Liver (tissue), 9 donors: ENCODE results near the gene JAK1. TPM values are rescaled to one million over a fixed set of nuclear protein-coding genes. Genes with fewer than 3 reads are reported as not detected.

Source experiments
- DNase-seq: peaks from one replicate; pipeline ENCODE4 v3.0.0-alpha.2; 2017; ENCODE audit warnings: low spot score
- H3K27ac ChIP-seq, 2 donors: one replicate each; pipeline ENCODE4 v1.7.0; 2013; ENCODE audit warnings: inconsistent platforms in 2 of 2, low read length in 2 of 2, control low read depth in 1 of 2, low read depth in 1 of 2, mild to moderate bottlenecking in 1 of 2
- H3K27me3 ChIP-seq, 4 donors: one replicate each; pipeline versions ENCODE4 v1.6.1 to v1.7.0; 2013; ENCODE audit warnings: low read length in 3 of 4, inconsistent platforms in 1 of 4, mild to moderate bottlenecking in 1 of 4, moderate library complexity in 1 of 4; ENCODE audit not compliant: control insufficient read depth in 4 of 4, insufficient read depth in 4 of 4
- H3K36me3 ChIP-seq, 4 donors: one replicate each; pipeline versions ENCODE4 v1.6.1 to v1.7.0; 2013; ENCODE audit warnings: low read length in 3 of 4, mild to moderate bottlenecking in 3 of 4, low read depth in 1 of 4, moderate library complexity in 1 of 4; ENCODE audit not compliant: control insufficient read depth in 4 of 4, insufficient read depth in 3 of 4
- H3K4me1 ChIP-seq, 4 donors: one replicate each; pipeline versions ENCODE4 v1.6.1 to v1.7.0; 2013; ENCODE audit warnings: low read length in 3 of 4, mild to moderate bottlenecking in 3 of 4, moderate library complexity in 1 of 4; ENCODE audit not compliant: control insufficient read depth in 4 of 4, insufficient read depth in 4 of 4
- H3K4me3 ChIP-seq, 3 donors: one replicate each; pipeline versions ENCODE4 v1.6.1 to v1.7.0; 2013; ENCODE audit warnings: low read length in 3 of 3, control low read depth in 1 of 3, low read depth in 1 of 3, mild to moderate bottlenecking in 1 of 3
- H3K9ac ChIP-seq, 2 donors: one replicate each; pipeline ENCODE4 v1.7.0; 2013; ENCODE audit warnings: low read length in 2 of 2, mild to moderate bottlenecking in 2 of 2, moderate library complexity in 2 of 2, control low read depth in 1 of 2, low read depth in 1 of 2
- H3K9me3 ChIP-seq, 4 donors: one replicate each; pipeline versions ENCODE4 v1.6.1 to v1.7.0; 2013; ENCODE audit warnings: low read length in 3 of 4; ENCODE audit not compliant: control insufficient read depth in 4 of 4
- ATF3 ChIP-seq: IDR thresholded peaks from 2 replicates; pipeline ENCODE4 v1.6.1; 2016; ENCODE audit warnings: antibody characterized with exemption
- CTCF ChIP-seq: fragments of 150-350 bp; IDR thresholded peaks from 2 replicates; pipeline ENCODE4 v1.5.1; 2017; ENCODE audit warnings: improper control_type of control experiment, low read depth, low read length; ENCODE audit not compliant: missing input control
- EGR1 ChIP-seq, 2 donors: IDR thresholded peaks; 2 replicates each; pipeline ENCODE4 v1.6.1; 2016 to 2018; ENCODE audit warnings: antibody characterized with exemption in 2 of 2, low read depth in 2 of 2
- FOXA1 ChIP-seq: IDR thresholded peaks from 2 replicates; pipeline ENCODE4 v1.6.1; 2016; ENCODE audit warnings: antibody characterized with exemption
- FOXA2 ChIP-seq: IDR thresholded peaks from 2 replicates; pipeline ENCODE4 v1.6.1; 2016; ENCODE audit warnings: antibody characterized with exemption
- GABPA ChIP-seq, 2 donors: IDR thresholded peaks in 1 of 2; conservative IDR thresholded peaks in 1 of 2; 2 replicates each; pipeline ENCODE4 v1.6.1; 2016; ENCODE audit warnings: antibody characterized with exemption in 2 of 2, mild to moderate bottlenecking in 1 of 2, moderate library complexity in 1 of 2
- HNF4A ChIP-seq, 2 donors: conservative IDR thresholded peaks; 2 replicates each; pipeline ENCODE4 v1.6.1; 2016; ENCODE audit warnings: antibody characterized with exemption in 2 of 2, mild to moderate bottlenecking in 2 of 2
- HNF4G ChIP-seq: IDR thresholded peaks from 2 replicates; pipeline ENCODE4 v1.6.1; 2016; ENCODE audit warnings: antibody characterized with exemption
- JUND ChIP-seq, 2 donors: IDR thresholded peaks; 2 replicates each; pipeline ENCODE4 v1.6.1; 2016; ENCODE audit warnings: antibody characterized with exemption in 2 of 2
- MAX ChIP-seq: IDR thresholded peaks from 2 replicates; pipeline ENCODE4 v1.6.1; 2016; ENCODE audit warnings: antibody characterized with exemption
- NR2F2 ChIP-seq: IDR thresholded peaks from 2 replicates; pipeline ENCODE4 v1.6.1; 2016; ENCODE audit warnings: antibody characterized with exemption
- RAD21 ChIP-seq, 2 donors: IDR thresholded peaks; 2 replicates each; pipeline ENCODE4 v1.6.1; 2016; ENCODE audit warnings: antibody characterized with exemption in 2 of 2, mild to moderate bottlenecking in 2 of 2
- REST ChIP-seq: IDR thresholded peaks from 2 replicates; pipeline ENCODE4 v1.6.1; 2016; ENCODE audit warnings: antibody characterized with exemption, mild to moderate bottlenecking
- RXRA ChIP-seq, 2 donors: IDR thresholded peaks; 2 replicates each; pipeline ENCODE4 v1.6.1; 2017 to 2018; ENCODE audit warnings: antibody characterized with exemption in 2 of 2, mild to moderate bottlenecking in 1 of 2
- SP1 ChIP-seq: IDR thresholded peaks from 2 replicates; pipeline ENCODE4 v1.6.1; 2018; ENCODE audit warnings: antibody characterized with exemption, mild to moderate bottlenecking
- TAF1 ChIP-seq: conservative IDR thresholded peaks from 2 replicates; pipeline ENCODE4 v1.6.1; 2016; ENCODE audit warnings: antibody characterized with exemption, mild to moderate bottlenecking
- YY1 ChIP-seq: IDR thresholded peaks from 2 replicates; pipeline ENCODE4 v1.6.1; 2016; ENCODE audit warnings: antibody characterized with exemption, mild to moderate bottlenecking
- ZBTB33 ChIP-seq: IDR thresholded peaks from 2 replicates; pipeline ENCODE4 v1.6.1; 2016; ENCODE audit warnings: antibody characterized with exemption
- WGBS: extraction: QIAGEN DNeasy Blood & Tissue Kit; methylation state at CpG from one replicate; pipeline ENCODE4 v1.1.7; 2013; 5-methylcytosine and 5-hydroxymethylcytosine counted together
- polyA plus RNA-seq, 2 donors: library from polyadenylated mRNA; stranded (reverse) in 1 of 2; unstranded in 1 of 2; fragments of 200-250 nt in 1 of 2; fragments of >200 nt in 1 of 2; fragmentation: Nextera tagmentation in 1 of 2; extraction: Ambion mirVana in 1 of 2; gene quantifications; one replicate each; pipeline versions ENCODE4 v1.2.1 to v1.2.3, GENCODE V29; 2013 to 2015
- total RNA-seq, 2 donors: library from RNA; depleted of rRNA; stranded (reverse); fragments of >200 nt; gene quantifications; one replicate each; pipeline ENCODE4 v1.2.3, GENCODE V29; 2014
- donor health status: healthy.
- donor health status: healthy.
- donor health status: healthy.
- donor health status: healthy.
- donor health status: healthy.

JAK1 gene
- total and polyA plus RNA-seq, 4 donors = 24.1 to 68.6 (median 34.5) TPM

GRCh38 chr1:64911326-64911725 is 55.0 kb downstream of the JAK1 start:
- no peak for DNase-seq
- H3K4me3 ChIP-seq = no peak overlapping the region
- H3K9me3 ChIP-seq = no peaks in the 10 kb centered on the region
- peak overlapping the region; percentile 65 to 82 for H3K27ac ChIP-seq
- WGBS = 69% methylated on average over 3 of the region's 3 CpGs
- TF ChIP-seq FOXA1 (no peak), HNF4G (no peak), MAX (no peak), FOXA2 (no peak), GABPA (IDR thresholded peaks at IDR 0.05 in 1 of 2, conservative IDR thresholded peaks at IDR 0.05 in 1 of 2) (no peak), JUND (IDR thresholded peaks at IDR 0.05) (no peak), HNF4A (conservative IDR thresholded peaks at IDR 0.05) (no peak), RXRA (IDR thresholded peaks at IDR 0.05) (no peak), RAD21 (IDR thresholded peaks at IDR 0.05) (no peak), CTCF (no peak), TAF1 (no peak), ATF3 (no peak), REST (no peak), SP1 (no peak), EGR1 (IDR thresholded peaks at IDR 0.05; ENCODE audit: low read depth in 2 of 2) (no peak), YY1 (no peak), ZBTB33 (no peak), NR2F2 (no peak)
- H3K4me1 ChIP-seq = peaks cover 7 to 56% (median 34%) of the 10 kb centered on the region in 4 donors
- H3K27me3 ChIP-seq = no peaks in the 10 kb centered on the region
- no peaks in the 10 kb centered on the region for H3K36me3 ChIP-seq
- no peak overlapping the region for H3K9ac ChIP-seq
